H1 (cell line): Measurements from ENCODE around the gene DIDO1. TPM values are rescaled to one million over a fixed set of nuclear protein-coding genes. Genes with fewer than 3 reads are reported as not detected.

Experiments
- CTCF ChIA-PET: fragments of 300-600 bp; sonication (Branson Sonifier 250); formaldehyde crosslinking; loops from one replicate; lab custom pipeline; 2021; ENCODE audit not compliant: partially characterized antibody; lab: Charles Lee
- POLR2A ChIA-PET: fragments of 300-600 bp; sonication (Branson Sonifier 250); formaldehyde crosslinking; loops from one replicate; lab custom pipeline; 2021; ENCODE audit warnings: inconsistent platforms; ENCODE audit not compliant: partially characterized antibody; lab: Charles Lee
- DNase-seq, 2 experiments: peaks; one replicate each; pipeline versions ENCODE4 v3.0.0 to v3.0.0-alpha.2; 2010 to 2022; ENCODE audit warnings: low spot score in 2 of 2, low read depth in 1 of 2, mixed read lengths in 1 of 2
- FAIRE-seq: peaks from 2 replicates; lab custom pipeline; 2011; peaks lifted over from hg19 to GRCh38; lab: Jason Lieb, UNC
- H2AFZ ChIP-seq: 2 replicates; pipeline ENCODE4 v1.8.1; 2012; ENCODE audit warnings: low read length, inconsistent platforms
- H2AK5ac ChIP-seq: 2 replicates; pipeline ENCODE4 v1.6.1; 2013; ENCODE audit warnings: low read depth, low read length
- H2BK120ac ChIP-seq: replicated peaks from 2 replicates; pipeline ENCODE3; 2013; ENCODE audit warnings: low read depth, low read length, inconsistent platforms
- H2BK12ac ChIP-seq: 2 replicates; pipeline ENCODE4 v1.6.1; 2013; ENCODE audit warnings: low read depth, low read length
- H2BK15ac ChIP-seq: 2 replicates; pipeline ENCODE4 v1.6.1; 2013; ENCODE audit warnings: low read length
- H2BK20ac ChIP-seq: 2 replicates; pipeline ENCODE4 v1.6.1; 2013; ENCODE audit warnings: low read length
- H2BK5ac ChIP-seq: 2 replicates; pipeline ENCODE4 v1.6.1; 2013; ENCODE audit warnings: low read depth, low read length
- H3K14ac ChIP-seq: 2 replicates; pipeline ENCODE4 v1.6.1; 2013; ENCODE audit warnings: inconsistent platforms; ENCODE audit not compliant: insufficient read length
- H3K18ac ChIP-seq: 2 replicates; pipeline ENCODE4 v1.6.1; 2013; ENCODE audit warnings: low read length; ENCODE audit errors: extremely low read depth
- H3K23ac ChIP-seq: 2 replicates; pipeline ENCODE4 v1.6.1; 2013; ENCODE audit warnings: inconsistent platforms; ENCODE audit not compliant: insufficient read length
- H3K23me2 ChIP-seq: 2 replicates; pipeline ENCODE4 v1.6.1; 2013; ENCODE audit warnings: low read depth, low read length
- H3K27ac ChIP-seq: 2 replicates; pipeline ENCODE4 v1.6.1; 2011; ENCODE audit warnings: low read depth, low read length, inconsistent platforms
- H3K27me3 ChIP-seq, 4 experiments: replicated peaks in 1 of 4; 1 replicate in 1 of 4; 2 replicates in 3 of 4; pipeline versions ENCODE4 v1.6.1 to v1.8.1; 2011 to 2013; ENCODE audit warnings: low read length in 3 of 4, mild to moderate bottlenecking in 3 of 4, inconsistent platforms in 2 of 4, mixed read lengths in 2 of 4, moderate library complexity in 1 of 4; ENCODE audit not compliant: control insufficient read depth in 3 of 4, insufficient read depth in 3 of 4; ENCODE audit errors: extremely low read depth in 1 of 4
- H3K36me3 ChIP-seq, 4 experiments: 2 replicates each; pipeline versions ENCODE4 v1.6.1 to v1.8.1; 2011 to 2013; ENCODE audit warnings: mild to moderate bottlenecking in 4 of 4, low read length in 3 of 4, moderate library complexity in 2 of 4, control low read depth in 1 of 4, inconsistent platforms in 1 of 4; ENCODE audit not compliant: insufficient read depth in 4 of 4, control insufficient read depth in 2 of 4
- H3K4ac ChIP-seq: replicated peaks from 2 replicates; pipeline ENCODE3; 2013; ENCODE audit warnings: low read length, low read depth, mixed read lengths, inconsistent platforms; ENCODE audit not compliant: insufficient read length
- H3K4me1 ChIP-seq, 4 experiments: replicated peaks in 1 of 4; 1 replicate in 1 of 4; 2 replicates in 3 of 4; pipeline versions ENCODE4 v1.6.1 to v1.8.1; 2011 to 2013; ENCODE audit warnings: low read length in 3 of 4, inconsistent platforms in 2 of 4, mixed read lengths in 1 of 4; ENCODE audit not compliant: insufficient read depth in 4 of 4, control insufficient read depth in 3 of 4
- H3K4me2 ChIP-seq, 2 experiments: 2 replicates each; pipeline versions ENCODE4 v1.6.1 to v1.8.1; 2011 to 2013; ENCODE audit warnings: low read depth in 2 of 2, low read length in 2 of 2, control low read depth in 1 of 2, inconsistent platforms in 1 of 2, mild to moderate bottlenecking in 1 of 2; ENCODE audit not compliant: insufficient read depth in 1 of 2
- H3K4me3 ChIP-seq, 4 experiments: fragments of 200-600, 300-600 bp in 1 of 4; sonication (generic), shearing (Covaris generic), sonication (Bioruptor Twin) in 1 of 4; 2 replicates each; pipeline versions ENCODE4 v1.5.1 to v1.8.1; 2011 to 2016; ENCODE audit warnings: low read length in 4 of 4, low read depth in 3 of 4, control low read depth in 2 of 4, inconsistent platforms in 2 of 4, mild to moderate bottlenecking in 2 of 4, mixed read lengths in 1 of 4, moderate library complexity in 1 of 4; ENCODE audit not compliant: insufficient read depth in 2 of 4; ENCODE audit errors: extremely low read depth in 1 of 4
- H3K56ac ChIP-seq: replicated peaks from 2 replicates; pipeline ENCODE3; 2013; ENCODE audit warnings: low read depth, mild to moderate bottlenecking, mixed read lengths, low read length, inconsistent platforms; ENCODE audit not compliant: insufficient read length
- H3K79me1 ChIP-seq: 2 replicates; pipeline ENCODE4 v1.6.1; 2013; ENCODE audit warnings: low read depth, low read length, control low read depth
- H3K79me2 ChIP-seq, 2 experiments: 2 replicates each; pipeline versions ENCODE4 v1.6.1 to v1.8.1; 2012 to 2013; ENCODE audit warnings: low read length in 2 of 2, mild to moderate bottlenecking in 2 of 2, inconsistent platforms in 1 of 2; ENCODE audit not compliant: insufficient read depth in 2 of 2, control insufficient read depth in 1 of 2
- H3K9ac ChIP-seq, 4 experiments: replicated peaks in 1 of 4; 1 replicate in 1 of 4; 2 replicates in 3 of 4; pipeline versions ENCODE4 v1.6.1 to v1.8.1; 2011 to 2013; ENCODE audit warnings: low read depth in 3 of 4, low read length in 3 of 4, control low read depth in 2 of 4, mild to moderate bottlenecking in 2 of 4, moderate library complexity in 2 of 4, inconsistent platforms in 1 of 4; ENCODE audit errors: extremely low read depth in 1 of 4
- H3K9me3 ChIP-seq, 2 experiments: 2 replicates each; pipeline versions ENCODE4 v1.6.1 to v1.8.1; 2012 to 2013; ENCODE audit warnings: mild to moderate bottlenecking in 2 of 2, moderate library complexity in 2 of 2, control low read depth in 1 of 2, inconsistent platforms in 1 of 2, low read depth in 1 of 2, low read length in 1 of 2, mixed read lengths in 1 of 2; ENCODE audit not compliant: insufficient read depth in 2 of 2
- H4K20me1 ChIP-seq, 2 experiments: replicated peaks in 1 of 2; 2 replicates each; pipeline versions ENCODE3 to v1.8.1; 2011 to 2013; ENCODE audit warnings: inconsistent platforms in 2 of 2, low read length in 2 of 2, mild to moderate bottlenecking in 1 of 2; ENCODE audit not compliant: insufficient read depth in 2 of 2, control insufficient read depth in 1 of 2
- H4K5ac ChIP-seq: 2 replicates; pipeline ENCODE4 v1.6.1; 2013; ENCODE audit warnings: low read length, low read depth, mixed read lengths, inconsistent platforms; ENCODE audit not compliant: insufficient read length
- H4K8ac ChIP-seq: 2 replicates; pipeline ENCODE4 v1.8.0; 2013; ENCODE audit warnings: mild to moderate bottlenecking, moderate library complexity, low read length, inconsistent platforms; ENCODE audit not compliant: insufficient read depth; ENCODE audit errors: extremely low read depth
- H4K91ac ChIP-seq: replicated peaks from 2 replicates; pipeline ENCODE3; 2013; ENCODE audit warnings: low read length, mixed read lengths, inconsistent platforms; ENCODE audit not compliant: insufficient read length
- CHD1 ChIP-seq: IDR thresholded peaks from 2 replicates; pipeline ENCODE4 v1.6.1; 2012; ENCODE audit warnings: low read depth, low read length, improper control_type of control experiment
- JUN ChIP-seq: IDR thresholded peaks from 2 replicates; pipeline ENCODE4 v1.6.1; 2011; ENCODE audit warnings: low read depth, mild to moderate bottlenecking, improper control_type of control experiment, low read length
- POU5F1 ChIP-seq: IDR thresholded peaks from 2 replicates; pipeline ENCODE4 v1.6.1; 2011; ENCODE audit warnings: low read depth, mild to moderate bottlenecking, low read length, moderate library complexity
- RAD21 ChIP-seq, 2 experiments: IDR thresholded peaks in 1 of 2; conservative IDR thresholded peaks in 1 of 2; 2 replicates each; pipeline ENCODE4 v1.6.1; 2011; ENCODE audit warnings: low read depth in 2 of 2, low read length in 2 of 2, improper control_type of control experiment in 1 of 2, inconsistent platforms in 1 of 2, mild to moderate bottlenecking in 1 of 2, moderate library complexity in 1 of 2
- WGBS, 2 experiments: shearing (Covaris generic) in 1 of 2; methylation state at CpG; one replicate each; pipeline versions ENCODE4 v1.1.6 to v1.1.7; 2013 to 2015; ENCODE audit warnings: low lambda C conversion rate in 2 of 2, mixed read lengths in 2 of 2, inconsistent platforms in 1 of 2, low coverage in 1 of 2, missing lambda C conversion rate in 1 of 2; ENCODE audit not compliant: insufficient replicate concordance in 2 of 2, insufficient coverage in 1 of 2, insufficient read length in 1 of 2; ENCODE audit errors: extremely low coverage in 1 of 2, missing lambda C conversion rate in 1 of 2; 5-methylcytosine and 5-hydroxymethylcytosine counted together
- polyA plus RNA-seq, 7 experiments: library from polyadenylated mRNA; depleted of rRNA in 3 of 7; stranded (reverse) in 5 of 7; unstranded in 2 of 7; fragments of >200 nt in 5 of 7; fragments of 200-250 nt in 2 of 7; gene quantifications; 1 replicate in 5 of 7; 2 replicates in 1 of 7; 4 replicates in 1 of 7; pipeline versions ENCODE4 v1.2.1 to v1.2.3, GENCODE V29; 2011 to 2013; ENCODE audit warnings: missing spikeins in 2 of 7, mixed read lengths in 2 of 7
- total RNA-seq: library from RNA; stranded (reverse); fragmentation: NEBNext Ultra II Directional; extraction: Animal tissue kit (Norgen Biotek cat#: 25700); gene quantifications from 2 replicates; pipeline ENCODE4 v1.2.1, GENCODE V29; 2021
- TF ChIP-seq, protein P1 (sequence below), 3 experiments: IDR thresholded peaks; 1 replicate in 2 of 3; 2 replicates in 1 of 3; pipeline versions ENCODE4 v1.5.1 to v1.6.1; 2011; ENCODE audit warnings: low read length in 3 of 3, mild to moderate bottlenecking in 3 of 3, inconsistent platforms in 2 of 3, low read depth in 1 of 3, moderate library complexity in 1 of 3; ENCODE audit not compliant: insufficient read depth in 1 of 3; ENCODE audit errors: control extremely low read depth in 1 of 3

The DIDO1 gene
- total and polyA plus RNA-seq, 2 of the 8 experiments (the other 6 are each of a cell fraction or from before 2014, with no cell fraction given), result 53.6 to 82.8 TPM

DNA sequence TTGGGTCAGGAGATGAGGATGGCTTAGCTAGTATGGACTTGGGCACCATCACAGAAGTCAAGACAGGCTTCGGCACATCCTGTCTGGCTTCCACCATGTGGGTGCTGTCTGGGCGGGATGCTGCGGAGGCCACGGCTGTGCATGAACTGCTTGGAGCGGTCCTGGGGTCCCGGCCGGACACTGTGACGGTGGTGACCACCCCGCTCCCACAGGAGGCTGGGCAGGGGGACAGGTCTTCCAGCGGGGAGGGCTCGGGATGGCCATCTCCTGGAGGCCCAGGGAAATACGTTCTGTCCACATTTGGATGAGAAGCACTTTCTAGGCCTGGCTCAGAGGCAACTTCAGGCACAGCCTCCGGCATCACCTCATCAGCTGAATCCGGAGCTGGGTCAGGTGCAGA is 32.6 kb downstream of the DIDO1 start:
- Histone ChIP-seq H3K27ac (no peak overlapping the region), H3K4ac (no peak overlapping the region), H3K18ac (no peak overlapping the region), H2BK5ac (no peak overlapping the region), H4K8ac (no peak overlapping the region), H4K91ac (no peak overlapping the region), H3K4me1 (peaks cover 0 to 2% (median under 1%) of the 10 kb centered on the region in 4 experiments; a peak in 3 of 7 replicates), H2BK120ac (no peak overlapping the region), H2AK5ac (no peak overlapping the region), H3K4me2 (no peak overlapping the region), H3K9me3 (peaks cover 0 to 3% of the 10 kb centered on the region in 2 experiments; a peak in 1 of 4 replicates), H3K23ac (no peak overlapping the region), H3K79me1 (no peaks in the 10 kb centered on the region), H3K4me3 (no peak overlapping the region), H4K5ac (no peak overlapping the region), H3K27me3 (no peaks in the 10 kb centered on the region), H2BK12ac (no peak overlapping the region), H3K14ac (no peak overlapping the region), H3K79me2 (no peaks in the 10 kb centered on the region), H2BK20ac (no peak overlapping the region), H3K56ac (no peak overlapping the region), H3K36me3 (peaks cover 54 to 71% (median 66%) of the 10 kb centered on the region in 4 experiments), H4K20me1 (peaks cover 4 to 6% of the 10 kb centered on the region in 2 experiments), H3K23me2 (no peaks in the 10 kb centered on the region), H2AFZ (no peak overlapping the region)
- DNase-seq, result no peak
- WGBS, 2 experiments, result 92% methylated on average over 14 of the region's 14 CpGs; no CpG with 5 or more reads in 1 of the 2 experiments
- FAIRE-seq, result no peak
- ChIA-PET POLR2A (interaction anchor here (1.3 to 1.8 kb wide), 4 partner anchors 9 to 17 kb away, joined by 4 to 5 read pairs (median 4); no protein-coding TSS in a partner anchor), CTCF (interaction anchor here (0.7 to 2.8 kb wide), 16 partner anchors 8 to 245 kb away, joined by 3 to 14 read pairs (median 4); no protein-coding TSS in a partner anchor)
- TF ChIP-seq POU5F1 (no peak), JUN (no peak), CHD1 (no peak), RAD21 (IDR thresholded peaks at IDR 0.05 in 1 of 2, conservative IDR thresholded peaks at IDR 0.05 in 1 of 2; ENCODE audit: low read depth in 2 of 2, low read length in 2 of 2) (peak; percentile 3 to 31; a peak in 2 of 4 replicates)
- TF ChIP-seq, protein P1, sequence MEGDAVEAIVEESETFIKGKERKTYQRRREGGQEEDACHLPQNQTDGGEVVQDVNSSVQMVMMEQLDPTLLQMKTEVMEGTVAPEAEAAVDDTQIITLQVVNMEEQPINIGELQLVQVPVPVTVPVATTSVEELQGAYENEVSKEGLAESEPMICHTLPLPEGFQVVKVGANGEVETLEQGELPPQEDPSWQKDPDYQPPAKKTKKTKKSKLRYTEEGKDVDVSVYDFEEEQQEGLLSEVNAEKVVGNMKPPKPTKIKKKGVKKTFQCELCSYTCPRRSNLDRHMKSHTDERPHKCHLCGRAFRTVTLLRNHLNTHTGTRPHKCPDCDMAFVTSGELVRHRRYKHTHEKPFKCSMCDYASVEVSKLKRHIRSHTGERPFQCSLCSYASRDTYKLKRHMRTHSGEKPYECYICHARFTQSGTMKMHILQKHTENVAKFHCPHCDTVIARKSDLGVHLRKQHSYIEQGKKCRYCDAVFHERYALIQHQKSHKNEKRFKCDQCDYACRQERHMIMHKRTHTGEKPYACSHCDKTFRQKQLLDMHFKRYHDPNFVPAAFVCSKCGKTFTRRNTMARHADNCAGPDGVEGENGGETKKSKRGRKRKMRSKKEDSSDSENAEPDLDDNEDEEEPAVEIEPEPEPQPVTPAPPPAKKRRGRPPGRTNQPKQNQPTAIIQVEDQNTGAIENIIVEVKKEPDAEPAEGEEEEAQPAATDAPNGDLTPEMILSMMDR (IDR thresholded peaks at IDR 0.05; ENCODE audit: control extremely low read depth in 1 of 3, insufficient read depth in 1 of 3, low read depth in 1 of 3, low read length in 3 of 3), result peak; percentile 38 to 43 (median 39)
- TF ChIP-seq, all 59 proteins: peak for 2
- Histone ChIP-seq H2BK15ac (no peak overlapping the region), H3K9ac (no peak overlapping the region)
